Measurements from ENCODE around the gene GPBP1.

GRCh38 chr5:57258052-57258451 lies 84.2 kb downstream of the GPBP1 start:
- no peak for TF ChIP-seq CTCF (conservative IDR thresholded peaks at IDR 0.05 in 1 of 2, IDR thresholded peaks at IDR 0.05 in 1 of 2; ENCODE audit: low read depth in 1 of 2, low read length in 2 of 2)
- TF ChIP-seq EZH2 (IDR thresholded peaks at IDR 0.05; ENCODE audit: low read length, missing control alignments) = no peak
